NCI-H1417 treated with DMSO at 0.1 percent for 48 hours (cell line): ENCODE measurements around the gene INAFM2.

ENCODE experiments used
- DNase-seq: peaks from one replicate; lab custom pipeline; 2025; lab: John Stamatoyannopoulos, UW

INAFM2 gene

GRCh38 chr15:40287968-40288367 lies 35.5 kb upstream of the INAFM2 start:
- DNase-seq: no peak

GRCh38 chr15:40289140-40289775 lies 34.2 kb upstream of the INAFM2 start:
- DNase-seq: no peak

GRCh38 chr15:40290545-40290917 lies 33.0 kb upstream of the INAFM2 start:
- DNase-seq: no peak

GRCh38 chr15:40290918-40291574 lies 32.4 kb upstream of the INAFM2 start:
- no peak for DNase-seq

GRCh38 chr15:40292246-40292645 lies 31.2 kb upstream of the INAFM2 start:
- no peak for DNase-seq

- no peak for DNase-seq
Observed at GRCh38 chr15:40293006-40293405, 30.5 kb upstream of the INAFM2 start.

- DNase-seq: no peak
Observed at GRCh38 chr15:40293905-40294895, 29.3 kb upstream of the INAFM2 start.

- DNase-seq: no peak
Observed at GRCh38 chr15:40295297-40295696, 28.2 kb upstream of the INAFM2 start.

- DNase-seq: no peak
Observed at GRCh38 chr15:40295877-40296560, 27.5 kb upstream of the INAFM2 start.

- DNase-seq: no peak
Observed at GRCh38 chr15:40296561-40297230, 26.8 kb upstream of the INAFM2 start.

- no peak for DNase-seq
Observed at GRCh38 chr15:40297356-40297755, 26.1 kb upstream of the INAFM2 start.

GRCh38 chr15:40298216-40298935 lies 25.1 kb upstream of the INAFM2 start:
- DNase-seq: no peak

- no peak for DNase-seq
Observed at GRCh38 chr15:40300367-40300766, 23.1 kb upstream of the INAFM2 start.

- DNase-seq: no peak
Observed at GRCh38 chr15:40300771-40301170, 22.7 kb upstream of the INAFM2 start.

GRCh38 chr15:40301467-40302179 lies 21.9 kb upstream of the INAFM2 start:
- no peak for DNase-seq

GRCh38 chr15:40302288-40302886 lies 21.1 kb upstream of the INAFM2 start:
- no peak for DNase-seq

- DNase-seq: no peak
Observed at GRCh38 chr15:40302981-40303380, 20.5 kb upstream of the INAFM2 start.

- no peak for DNase-seq
Observed at GRCh38 chr15:40303576-40303975, 19.9 kb upstream of the INAFM2 start.

- DNase-seq: no peak
Observed at GRCh38 chr15:40305281-40305680, 18.2 kb upstream of the INAFM2 start.

- DNase-seq: no peak
Observed at GRCh38 chr15:40306371-40306770, 17.1 kb upstream of the INAFM2 start.
